Tibial nerve (tissue), 4 donors: ENCODE results near the gene MIX23. TPM values are rescaled to one million over a fixed set of nuclear protein-coding genes. Genes with fewer than 3 reads are reported as not detected.
A peak's percentile ranks its signal among the peaks of the same experiment; 100 is the strongest.

Experiments
- DNase-seq, 2 donors: peaks; one replicate each; pipeline ENCODE4 v3.0.0-alpha.2; 2019; ENCODE audit warnings: low spot score in 2 of 2
- H3K27ac ChIP-seq, 4 donors: fragments of 200-600 bp; sonication (generic) in 3 of 4; one replicate each; pipeline ENCODE4 v1.5.1; 2017 to 2019; ENCODE audit warnings: mild to moderate bottlenecking in 1 of 4
- H3K27me3 ChIP-seq, 2 donors: fragments of 200-600 bp; sonication (generic) in 1 of 2; one replicate each; pipeline versions ENCODE4 v1.5.1 to v1.6.0; 2017 to 2019
- H3K36me3 ChIP-seq, 3 donors: fragments of 200-600 bp; sonication (generic); one replicate each; pipeline ENCODE4 v1.5.1; 2018 to 2019
- H3K4me1 ChIP-seq, 4 donors: fragments of 200-600 bp; sonication (generic) in 3 of 4; one replicate each; pipeline ENCODE4 v1.5.1; 2017 to 2019
- H3K4me3 ChIP-seq, 4 donors: fragments of 200-600 bp; sonication (generic) in 3 of 4; one replicate each; pipeline ENCODE4 v1.5.1; 2017 to 2019; ENCODE audit warnings: mild to moderate bottlenecking in 1 of 4, moderate library complexity in 1 of 4
- H3K9me3 ChIP-seq, 4 donors: fragments of 200-600 bp; sonication (generic) in 3 of 4; one replicate each; pipeline ENCODE4 v1.5.1; 2017 to 2019
- CTCF ChIP-seq, 5 experiments: fragments of 200-600 bp in 3 of 5; fragments of 450-650 bp in 2 of 5; sonication (generic) in 3 of 5; IDR thresholded peaks; one replicate each; pipeline ENCODE4 v1.5.1; 2016 to 2019; ENCODE audit warnings: antibody characterized with exemption in 5 of 5, mild to moderate bottlenecking in 3 of 5, moderate library complexity in 2 of 5
- EP300 ChIP-seq, 2 donors: sonication (generic); formaldehyde crosslinking; IDR thresholded peaks; one replicate each; pipeline ENCODE4 v1.6.1; 2017; ENCODE audit warnings: antibody characterized with exemption in 2 of 2, mild to moderate bottlenecking in 1 of 2
- POLR2A ChIP-seq, 2 donors: fragments of 450-650 bp; IDR thresholded peaks; one replicate each; pipeline ENCODE4 v1.6.1; 2017; ENCODE audit warnings: antibody characterized with exemption in 2 of 2, mild to moderate bottlenecking in 2 of 2, moderate library complexity in 2 of 2
- WGBS, 2 donors: methylation state at CpG; one replicate each; pipeline ENCODE4 v1.1.5; 2018; 5-methylcytosine and 5-hydroxymethylcytosine counted together
- total RNA-seq, 4 donors: library from RNA; depleted of rRNA; stranded (reverse); fragments of >200 nt; gene quantifications; one replicate each; pipeline ENCODE4 v1.1.0, GENCODE V29; 2016

The MIX23 gene
- total RNA-seq, 4 donors from 2014 or later: 5.7 to 19.2 (median 13.5) TPM

DNA sequence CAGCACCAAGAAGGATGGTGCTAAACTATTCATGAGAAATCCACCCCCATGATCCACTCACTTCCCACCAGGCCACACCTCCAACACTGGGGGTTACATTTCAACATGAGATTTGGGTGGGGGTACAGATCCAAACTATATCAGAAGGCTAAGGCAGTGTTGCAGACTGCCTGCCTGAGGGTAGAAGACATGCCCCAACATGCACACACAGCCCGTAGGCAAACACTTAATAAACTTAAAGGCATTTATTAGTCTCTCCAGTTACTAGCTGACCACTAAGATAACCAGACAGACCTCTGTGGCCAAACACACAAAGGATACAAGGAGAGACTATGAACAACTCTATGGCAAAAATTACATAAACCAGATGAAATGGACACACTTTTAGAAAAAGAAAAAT is 11.1 kb upstream of the MIX23 start:
- peaks cover 0 to 4% (median 0%) of the 10 kb centered on the region in 4 donors for H3K4me1 ChIP-seq
- no peaks in the 10 kb centered on the region for H3K36me3 ChIP-seq
- H3K27ac ChIP-seq: no peak overlapping the region
- TF ChIP-seq EP300 (IDR thresholded peaks at IDR 0.05) (no peak), POLR2A (IDR thresholded peaks at IDR 0.05) (no peak), CTCF (IDR thresholded peaks at IDR 0.05) (no peak)
- H3K27me3 ChIP-seq: no peaks in the 10 kb centered on the region
- no peak overlapping the region for H3K4me3 ChIP-seq
- WGBS, 2 donors: 80 to 93% methylated on average over 1 of the region's 1 CpG
- no peak for DNase-seq
- H3K9me3 ChIP-seq: no peaks in the 10 kb centered on the region

GRCh38 chr3:122392868-122393844 is 10.1 kb upstream of the MIX23 start:
- Histone ChIP-seq H3K4me3 (no peak overlapping the region), H3K4me1 (peaks cover 0 to 4% (median 0%) of the 10 kb centered on the region in 4 donors), H3K36me3 (no peaks in the 10 kb centered on the region), H3K27ac (peak overlapping the region in 1 of 4 donors; percentile 33), H3K27me3 (no peaks in the 10 kb centered on the region), H3K9me3 (no peaks in the 10 kb centered on the region)
- 47% methylated on average over 2 of the region's 2 CpGs for WGBS, 2 donors
- DNase-seq: no peak
- peak; percentile 55 to 70 (median 64) for TF ChIP-seq CTCF (IDR thresholded peaks at IDR 0.05)
- TF ChIP-seq POLR2A (IDR thresholded peaks at IDR 0.05): no peak

DNA sequence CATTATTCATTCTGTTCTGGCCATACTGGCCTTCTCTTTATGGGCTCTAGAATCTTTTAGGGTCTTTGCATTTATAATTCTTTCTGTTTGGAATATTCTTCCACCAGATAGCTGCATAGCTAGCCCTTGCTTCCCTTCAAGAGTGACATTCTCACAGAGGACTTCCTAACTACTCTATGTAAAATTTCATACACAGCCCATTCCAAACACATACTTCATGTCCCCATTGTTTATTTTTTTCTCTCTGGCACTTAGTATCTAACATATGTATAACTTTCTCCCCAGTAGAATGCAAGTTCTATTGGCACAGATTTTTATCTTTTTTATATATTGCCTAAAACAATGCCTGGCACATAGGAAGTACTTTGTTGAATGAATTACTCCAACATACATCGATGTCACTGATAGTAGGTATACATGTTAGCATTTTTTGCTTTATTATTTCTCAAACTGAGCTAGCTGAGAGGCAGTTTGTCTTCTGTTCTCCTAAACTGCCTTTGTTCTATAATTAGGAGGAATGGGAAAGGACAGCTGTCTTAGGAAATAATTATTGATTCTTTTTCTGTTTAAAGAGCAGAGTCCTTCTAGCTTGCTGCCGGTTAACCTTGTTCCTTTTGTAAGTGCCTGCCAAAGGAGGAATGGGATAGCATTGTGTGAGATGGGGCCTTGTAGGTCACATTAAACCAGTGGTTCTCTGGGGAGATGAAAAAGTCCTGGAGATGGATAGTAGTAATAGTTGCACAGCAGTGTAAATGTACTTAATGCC is 8.8 kb upstream of the MIX23 start:
- no peaks in the 10 kb centered on the region for H3K27me3 ChIP-seq
- WGBS, 2 donors: 41 to 82% methylated on average over 2 of the region's 2 CpGs
- no peak for TF ChIP-seq CTCF (IDR thresholded peaks at IDR 0.05)
- no peak overlapping the region for H3K27ac ChIP-seq
- no peak for DNase-seq
- H3K9me3 ChIP-seq: no peaks in the 10 kb centered on the region
- H3K4me3 ChIP-seq: no peak overlapping the region
- no peaks in the 10 kb centered on the region for H3K36me3 ChIP-seq
- peaks cover 0 to 8% (median 0%) of the 10 kb centered on the region in 4 donors for H3K4me1 ChIP-seq

- Histone ChIP-seq H3K4me3 (no peak overlapping the region), H3K4me1 (peaks cover 0 to 19% (median under 1%) of the 10 kb centered on the region in 4 donors), H3K27ac (no peak overlapping the region), H3K27me3 (no peaks in the 10 kb centered on the region), H3K36me3 (no peaks in the 10 kb centered on the region), H3K9me3 (no peaks in the 10 kb centered on the region)
- no peak for DNase-seq
- 39 to 52% methylated on average over 4 of the region's 4 CpGs for WGBS, 2 donors
- TF ChIP-seq CTCF (IDR thresholded peaks at IDR 0.05): no peak
- no peak for TF ChIP-seq POLR2A (IDR thresholded peaks at IDR 0.05)
- no peak for TF ChIP-seq EP300 (IDR thresholded peaks at IDR 0.05)
These were observed 7.6 kb upstream of the MIX23 start for GRCh38 chr3:122390665-122391064.

DNA sequence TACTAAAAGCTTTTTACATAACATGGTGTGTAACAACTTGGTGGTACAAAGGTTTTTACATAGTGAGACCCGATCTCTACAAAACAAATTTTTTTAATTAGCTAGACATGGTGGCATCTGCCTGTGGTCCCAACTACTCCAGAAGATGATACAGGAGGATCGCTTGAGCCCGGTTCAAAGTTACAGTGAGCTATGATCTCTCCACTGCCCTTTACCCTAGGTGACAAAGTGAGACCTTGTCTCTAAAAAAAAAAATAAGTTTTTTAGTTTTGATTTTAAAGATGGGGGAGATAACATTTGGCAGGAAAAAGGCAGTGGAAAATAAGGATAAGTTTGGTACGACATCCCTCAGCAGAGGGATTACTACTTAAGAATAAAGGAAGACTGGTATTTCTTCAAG is 6.9 kb upstream of the MIX23 start:
- Histone ChIP-seq H3K4me1 (peaks cover 0 to 27% (median 5%) of the 10 kb centered on the region in 4 donors), H3K36me3 (no peaks in the 10 kb centered on the region), H3K27me3 (no peaks in the 10 kb centered on the region), H3K9me3 (no peaks in the 10 kb centered on the region), H3K27ac (no peak overlapping the region), H3K4me3 (no peak overlapping the region)
- TF ChIP-seq CTCF (IDR thresholded peaks at IDR 0.05) (no peak), EP300 (IDR thresholded peaks at IDR 0.05) (no peak), POLR2A (IDR thresholded peaks at IDR 0.05) (no peak)
- no peak for DNase-seq
- WGBS, 2 donors: 87 to 94% methylated on average over 4 of the region's 4 CpGs
